ENCODE measurements around the gene CD22. TPM values are rescaled to one million over a fixed set of nuclear protein-coding genes. Genes with fewer than 3 reads are reported as not detected.
"Not testable (repeated sequence)": the region's sequence is repeated elsewhere in the genome, so short reads cannot be mapped to it uniquely, and the experiment has no call there.

CD22 gene
- total RNA-seq, 6 donors from 2014 or later: 8.8 to 36.7 (median 24.7) TPM

GRCh38 chr19:35284153-35285094 lies 44.6 kb upstream of the CD22 start:
- Histone ChIP-seq H3K9me3 (no peaks in the 10 kb centered on the region), H3K27me3 (no peaks in the 10 kb centered on the region), H3K4me3 (no peak overlapping the region), H3K36me3 (peaks cover 0 to 7% (median 4%) of the 10 kb centered on the region in 4 donors), H3K27ac (no peak overlapping the region), H3K4me1 (peaks cover 0 to 12% (median 8%) of the 10 kb centered on the region in 4 donors)
- WGBS, 2 donors: 70 to 75% methylated on average over 15 to 17 of the region's 17 CpGs
- no peak for DNase-seq
- TF ChIP-seq POLR2A (IDR thresholded peaks at IDR 0.05) (no peak), EP300 (IDR thresholded peaks at IDR 0.05) (no peak), POLR2AphosphoS5 (IDR thresholded peaks at IDR 0.05) (no peak)
- TF ChIP-seq, protein P1, sequence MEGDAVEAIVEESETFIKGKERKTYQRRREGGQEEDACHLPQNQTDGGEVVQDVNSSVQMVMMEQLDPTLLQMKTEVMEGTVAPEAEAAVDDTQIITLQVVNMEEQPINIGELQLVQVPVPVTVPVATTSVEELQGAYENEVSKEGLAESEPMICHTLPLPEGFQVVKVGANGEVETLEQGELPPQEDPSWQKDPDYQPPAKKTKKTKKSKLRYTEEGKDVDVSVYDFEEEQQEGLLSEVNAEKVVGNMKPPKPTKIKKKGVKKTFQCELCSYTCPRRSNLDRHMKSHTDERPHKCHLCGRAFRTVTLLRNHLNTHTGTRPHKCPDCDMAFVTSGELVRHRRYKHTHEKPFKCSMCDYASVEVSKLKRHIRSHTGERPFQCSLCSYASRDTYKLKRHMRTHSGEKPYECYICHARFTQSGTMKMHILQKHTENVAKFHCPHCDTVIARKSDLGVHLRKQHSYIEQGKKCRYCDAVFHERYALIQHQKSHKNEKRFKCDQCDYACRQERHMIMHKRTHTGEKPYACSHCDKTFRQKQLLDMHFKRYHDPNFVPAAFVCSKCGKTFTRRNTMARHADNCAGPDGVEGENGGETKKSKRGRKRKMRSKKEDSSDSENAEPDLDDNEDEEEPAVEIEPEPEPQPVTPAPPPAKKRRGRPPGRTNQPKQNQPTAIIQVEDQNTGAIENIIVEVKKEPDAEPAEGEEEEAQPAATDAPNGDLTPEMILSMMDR (IDR thresholded peaks at IDR 0.05): no peak
- ATAC-seq (ENCODE audit: low FRiP score in 2 of 2): no peak

- Histone ChIP-seq H3K4me3 (no peak overlapping the region), H3K36me3 (peaks cover 0 to under 1% (median 0%) of the 10 kb centered on the region in 4 donors), H3K4me1 (peaks cover 0 to 10% (median 6%) of the 10 kb centered on the region in 4 donors), H3K27ac (no peak overlapping the region), H3K9me3 (no peaks in the 10 kb centered on the region), H3K27me3 (no peaks in the 10 kb centered on the region)
- ATAC-seq (ENCODE audit: low FRiP score in 2 of 2): no peak
- DNase-seq: no peak
- WGBS, 2 donors: 33 to 50% methylated on average over 1 of the region's 1 CpG
- TF ChIP-seq EP300 (IDR thresholded peaks at IDR 0.05) (no peak), POLR2A (IDR thresholded peaks at IDR 0.05) (peak in 1 of 4 donors; percentile 41), POLR2AphosphoS5 (IDR thresholded peaks at IDR 0.05) (no peak)
- TF ChIP-seq, protein P1 (IDR thresholded peaks at IDR 0.05): no peak
Observed at GRCh38 chr19:35285095-35285449, 43.9 kb upstream of the CD22 start.

DNA sequence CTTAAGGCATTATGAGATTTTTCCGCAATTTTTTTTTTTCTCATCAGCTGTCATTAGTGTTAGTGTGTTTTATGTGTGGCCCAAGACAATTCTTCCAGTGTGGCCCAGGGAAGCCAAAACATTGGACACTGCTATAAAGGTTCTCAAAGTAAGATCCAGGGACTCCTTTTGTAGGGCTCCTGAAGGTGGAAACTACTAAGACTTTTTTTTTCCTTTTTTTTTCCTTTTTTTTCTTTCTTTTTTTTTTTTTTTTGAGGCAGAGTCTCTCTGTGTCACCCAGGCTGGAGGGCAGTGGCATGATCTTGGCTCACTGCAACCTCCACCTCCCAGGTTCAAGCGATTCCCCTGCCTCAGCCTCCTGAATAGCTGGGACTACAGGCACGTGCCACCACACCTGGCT lies 43.5 kb upstream of the CD22 start:
- DNase-seq; H3K4me3 ChIP-seq; H3K27ac ChIP-seq; ATAC-seq (ENCODE audit: low FRiP score in 2 of 2); H3K36me3 ChIP-seq; H3K9me3 ChIP-seq; H3K4me1 ChIP-seq; H3K27me3 ChIP-seq: not testable (repeated sequence)
- 89 to 98% methylated on average over 3 of the region's 3 CpGs for WGBS, 2 donors

GRCh38 chr19:35286101-35286500 lies 42.9 kb upstream of the CD22 start:
- not testable (repeated sequence) for H3K36me3 ChIP-seq; H3K9me3 ChIP-seq; H3K4me3 ChIP-seq; H3K4me1 ChIP-seq; H3K27me3 ChIP-seq; DNase-seq; H3K27ac ChIP-seq; ATAC-seq (ENCODE audit: low FRiP score in 2 of 2)
- 79 to 85% methylated on average over 5 of the region's 5 CpGs for whole genome bisulfite sequencing, 2 donors

GRCh38 chr19:35287713-35288112 lies 41.3 kb upstream of the CD22 start:
- Histone ChIP-seq H3K36me3 (no peaks in the 10 kb centered on the region), H3K4me1 (peaks cover 0 to 2% (median 0%) of the 10 kb centered on the region in 4 donors), H3K4me3 (no peak overlapping the region), H3K27me3 (no peaks in the 10 kb centered on the region), H3K27ac (no peak overlapping the region), H3K9me3 (no peaks in the 10 kb centered on the region)
- ATAC-seq (ENCODE audit: low FRiP score in 2 of 2) (no peak), DNase-seq (no peak)
- TF ChIP-seq POLR2AphosphoS5 (IDR thresholded peaks at IDR 0.05): no peak
- TF ChIP-seq POLR2A (IDR thresholded peaks at IDR 0.05): no peak
- TF ChIP-seq EP300 (IDR thresholded peaks at IDR 0.05): no peak
- TF ChIP-seq, protein P1 (IDR thresholded peaks at IDR 0.05): no peak
- WGBS, 2 donors: 92 to 97% methylated on average over 10 of the region's 10 CpGs

GRCh38 chr19:35288331-35288730 lies 40.7 kb upstream of the CD22 start:
- H3K9me3 ChIP-seq: no peaks in the 10 kb centered on the region
- no peak overlapping the region for H3K4me3 ChIP-seq
- ATAC-seq (ENCODE audit: low FRiP score in 2 of 2): no peak
- TF ChIP-seq, protein P1 (IDR thresholded peaks at IDR 0.05): no peak
- TF ChIP-seq EP300 (IDR thresholded peaks at IDR 0.05) (no peak), POLR2A (IDR thresholded peaks at IDR 0.05) (no peak), POLR2AphosphoS5 (IDR thresholded peaks at IDR 0.05) (no peak)
- H3K36me3 ChIP-seq: no peaks in the 10 kb centered on the region
- no peak for DNase-seq
- H3K4me1 ChIP-seq: no peaks in the 10 kb centered on the region
- no peaks in the 10 kb centered on the region for H3K27me3 ChIP-seq
- H3K27ac ChIP-seq: no peak overlapping the region
- WGBS, 2 donors: 48 to 51% methylated on average over 2 of the region's 2 CpGs

Measured in upper lobe of left lung (tissue), 6 donors.